Measurements from ENCODE around the gene NOX5. TPM values are rescaled to one million over a fixed set of nuclear protein-coding genes. Genes with fewer than 3 reads are reported as not detected.

NOX5 gene
- total RNA-seq, 6 experiments from 2014 or later: 0.06 to 0.15 (median 0.11) TPM; not detected in 3

DNA sequence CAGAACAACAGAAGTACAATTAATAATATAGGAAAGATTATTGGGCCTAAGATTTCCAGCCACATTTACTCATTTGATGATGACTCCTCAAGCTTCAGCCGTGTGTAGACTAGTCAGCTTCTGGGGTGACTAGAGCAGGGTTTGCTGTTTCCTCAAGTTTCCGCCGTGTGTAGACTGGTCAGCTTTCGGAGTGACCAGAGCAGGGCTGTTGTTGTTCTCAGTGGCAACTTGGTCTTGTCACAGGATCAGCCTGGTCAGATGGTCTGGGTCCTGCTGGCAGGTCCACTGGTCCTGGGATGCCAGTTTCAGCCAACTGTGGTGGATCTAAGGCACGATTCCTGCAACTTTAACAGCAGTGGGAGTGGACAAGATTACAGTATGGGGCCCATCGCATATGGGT is 21.8 kb upstream of the NOX5 start:
- Histone ChIP-seq H3K36me3 (no peaks in the 10 kb centered on the region), H3K4me3 (no peak overlapping the region), H3K27me3 (no peaks in the 10 kb centered on the region), H3K9me3 (no peaks in the 10 kb centered on the region), H3K27ac (no peak overlapping the region), H3K4me1 (no peaks in the 10 kb centered on the region)
- 76% methylated on average over 3 of the region's 6 CpGs for WGBS (ENCODE audit: insufficient coverage, low coverage, low lambda C conversion rate, missing lambda C conversion rate)
- DNase-seq (no peak), ATAC-seq (no peak)
- intact Hi-C loops (cut with DNase I): no loop called here
- TF ChIP-seq, protein P1, sequence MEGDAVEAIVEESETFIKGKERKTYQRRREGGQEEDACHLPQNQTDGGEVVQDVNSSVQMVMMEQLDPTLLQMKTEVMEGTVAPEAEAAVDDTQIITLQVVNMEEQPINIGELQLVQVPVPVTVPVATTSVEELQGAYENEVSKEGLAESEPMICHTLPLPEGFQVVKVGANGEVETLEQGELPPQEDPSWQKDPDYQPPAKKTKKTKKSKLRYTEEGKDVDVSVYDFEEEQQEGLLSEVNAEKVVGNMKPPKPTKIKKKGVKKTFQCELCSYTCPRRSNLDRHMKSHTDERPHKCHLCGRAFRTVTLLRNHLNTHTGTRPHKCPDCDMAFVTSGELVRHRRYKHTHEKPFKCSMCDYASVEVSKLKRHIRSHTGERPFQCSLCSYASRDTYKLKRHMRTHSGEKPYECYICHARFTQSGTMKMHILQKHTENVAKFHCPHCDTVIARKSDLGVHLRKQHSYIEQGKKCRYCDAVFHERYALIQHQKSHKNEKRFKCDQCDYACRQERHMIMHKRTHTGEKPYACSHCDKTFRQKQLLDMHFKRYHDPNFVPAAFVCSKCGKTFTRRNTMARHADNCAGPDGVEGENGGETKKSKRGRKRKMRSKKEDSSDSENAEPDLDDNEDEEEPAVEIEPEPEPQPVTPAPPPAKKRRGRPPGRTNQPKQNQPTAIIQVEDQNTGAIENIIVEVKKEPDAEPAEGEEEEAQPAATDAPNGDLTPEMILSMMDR (IDR thresholded peaks at IDR 0.05): no peak
- no peak for TF ChIP-seq POLR2A (IDR thresholded peaks at IDR 0.05)

DNA sequence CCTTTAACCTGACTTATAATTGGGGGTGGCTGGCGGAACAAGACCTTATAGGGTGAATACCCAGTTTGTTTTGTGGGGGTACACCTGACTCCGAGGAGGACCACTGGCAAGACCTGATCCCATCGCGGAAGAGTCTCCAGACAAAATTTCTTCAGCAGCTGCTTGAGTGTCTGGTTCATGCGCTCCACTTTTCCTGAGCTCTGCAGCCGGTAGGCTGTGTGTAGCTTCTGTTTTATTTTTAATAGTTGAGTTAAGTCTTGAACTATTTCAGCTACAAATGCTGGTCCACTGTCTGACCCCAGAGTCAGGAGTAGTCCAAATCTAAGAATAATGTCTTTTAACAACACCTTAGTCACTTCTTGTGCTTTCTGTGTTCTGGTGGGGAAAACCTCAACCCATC is 21.2 kb upstream of the NOX5 start:
- Histone ChIP-seq H3K27ac (no peak overlapping the region), H3K9me3 (no peaks in the 10 kb centered on the region), H3K36me3 (no peaks in the 10 kb centered on the region), H3K4me1 (no peaks in the 10 kb centered on the region), H3K27me3 (no peaks in the 10 kb centered on the region), H3K4me3 (no peak overlapping the region)
- TF ChIP-seq, protein P1 (IDR thresholded peaks at IDR 0.05): no peak
- TF ChIP-seq POLR2A (IDR thresholded peaks at IDR 0.05): no peak
- DNase-seq (no peak), ATAC-seq (no peak)
- intact Hi-C loops (cut with DNase I): no loop called here
- 87% methylated on average over 5 of the region's 6 CpGs for WGBS (ENCODE audit: insufficient coverage, low coverage, low lambda C conversion rate, missing lambda C conversion rate)

DNA sequence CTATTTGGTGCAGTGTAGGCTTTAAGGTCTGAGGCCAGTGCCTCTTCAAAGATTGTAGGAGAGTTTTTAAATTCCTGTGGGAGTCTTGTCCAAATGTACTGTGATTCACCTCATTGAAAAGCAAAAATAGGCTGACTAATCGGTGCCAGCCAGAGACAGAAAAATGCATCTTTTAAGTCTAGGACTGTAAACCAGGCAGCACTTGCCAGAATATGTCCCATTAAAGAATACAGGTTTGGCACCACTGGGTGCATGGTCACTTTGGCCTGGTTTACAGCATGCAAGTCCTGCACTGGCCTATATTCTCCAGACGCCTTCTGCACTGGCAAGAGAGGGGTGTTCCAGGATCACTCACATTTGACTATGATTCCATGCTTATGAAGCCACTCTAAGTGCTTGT is 20.3 kb upstream of the NOX5 start:
- ATAC-seq: no peak
- H3K9me3 ChIP-seq: no peaks in the 10 kb centered on the region
- no peaks in the 10 kb centered on the region for H3K4me1 ChIP-seq
- DNase-seq: no peak
- H3K4me3 ChIP-seq: no peak overlapping the region
- no peak overlapping the region for H3K27ac ChIP-seq
- intact Hi-C loops (cut with DNase I): no loop called here
- H3K27me3 ChIP-seq: no peaks in the 10 kb centered on the region
- WGBS (ENCODE audit: insufficient coverage, low coverage, low lambda C conversion rate, missing lambda C conversion rate): 83% methylated on average over 1 of the region's 2 CpGs
- no peak for TF ChIP-seq POLR2A (IDR thresholded peaks at IDR 0.05)
- TF ChIP-seq, protein P1 (IDR thresholded peaks at IDR 0.05): no peak
- H3K36me3 ChIP-seq: no peaks in the 10 kb centered on the region

DNA sequence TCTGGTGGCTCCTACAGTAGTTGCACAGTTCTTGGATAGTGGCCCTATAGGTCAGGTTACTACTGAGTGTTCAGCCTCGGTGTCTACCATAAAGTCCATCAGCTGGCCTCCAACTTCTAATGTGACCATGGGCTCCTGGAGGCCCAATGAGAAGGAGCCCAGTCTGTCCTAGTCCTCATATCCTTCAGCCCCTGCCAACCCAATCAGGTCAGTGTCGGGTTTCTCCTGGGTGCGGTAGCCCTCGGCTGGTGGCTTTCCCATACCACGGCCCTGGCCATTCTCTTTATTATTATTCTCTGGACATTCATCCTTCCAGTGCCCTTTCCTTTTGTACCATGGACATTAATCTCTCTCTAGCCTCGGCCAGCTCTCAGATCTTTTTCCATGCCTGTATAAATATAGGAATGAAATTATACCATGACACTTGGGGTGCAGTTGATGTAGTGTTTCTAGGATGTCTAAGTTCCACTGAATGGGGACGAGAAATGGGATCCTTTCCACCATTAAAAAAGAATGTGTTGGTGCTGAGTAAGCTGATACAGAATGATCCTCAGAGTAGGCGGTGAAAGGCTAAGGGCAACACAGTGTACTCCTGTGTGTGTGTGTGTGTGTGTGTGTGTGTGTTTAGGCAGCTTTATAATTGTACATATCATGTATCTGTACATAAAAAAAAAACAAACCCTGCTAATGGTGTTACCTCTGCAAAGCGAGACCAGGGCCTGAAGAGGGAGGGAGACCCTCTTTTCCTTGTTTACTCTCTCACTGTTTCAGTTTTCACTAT is 19.3 kb upstream of the NOX5 start:
- no peaks in the 10 kb centered on the region for H3K36me3 ChIP-seq
- ATAC-seq: no peak
- WGBS (ENCODE audit: insufficient coverage, low coverage, low lambda C conversion rate, missing lambda C conversion rate): 80% methylated on average over 8 of the region's 9 CpGs
- H3K27ac ChIP-seq: no peak overlapping the region
- TF ChIP-seq, protein P1 (IDR thresholded peaks at IDR 0.05): no peak
- TF ChIP-seq POLR2A (IDR thresholded peaks at IDR 0.05): no peak
- no peaks in the 10 kb centered on the region for H3K4me1 ChIP-seq
- H3K4me3 ChIP-seq: no peak overlapping the region
- H3K27me3 ChIP-seq: no peaks in the 10 kb centered on the region
- H3K9me3 ChIP-seq: no peaks in the 10 kb centered on the region
- intact Hi-C loops (cut with DNase I): no loop called here
- no peak for DNase-seq
